AG04450 (cell line): Measurements from ENCODE around the gene RHOBTB1. TPM values are rescaled to one million over a fixed set of nuclear protein-coding genes. Genes with fewer than 3 reads are reported as not detected.
A peak's percentile ranks its signal among the peaks of the same experiment; 100 is the strongest.

Experiments
- CTCF ChIA-PET: fragments of 300-600, 350-600 bp; formaldehyde crosslinking; extraction: SDS; loops from one replicate; lab custom pipeline; 2022; ENCODE audit warnings: antibody characterized with exemption, inconsistent platforms; lab: Charles Lee
- POLR2A ChIA-PET: fragments of 350-600 bp; formaldehyde crosslinking; extraction: SDS; loops from one replicate; lab custom pipeline; 2021; ENCODE audit warnings: antibody characterized with exemption, inconsistent platforms; lab: Yijun Ruan, JAX
- DNase-seq: peaks from one replicate; pipeline ENCODE4 v3.0.0-alpha.2; 2011; ENCODE audit warnings: low read depth, low spot score
- H3K27ac ChIP-seq: one replicate; pipeline ENCODE4 v1.5.1; 2012; ENCODE audit warnings: low read depth, low read length, control low read depth
- H3K27me3 ChIP-seq: one replicate; pipeline ENCODE4 v1.6.0; 2012; ENCODE audit warnings: low read length; ENCODE audit not compliant: control insufficient read depth, insufficient read depth
- H3K4me3 ChIP-seq: 2 replicates; pipeline ENCODE4 v1.5.1; 2011; ENCODE audit warnings: mild to moderate bottlenecking, low read depth, low read length, control low read depth
- H3K9me3 ChIP-seq: 2 replicates; pipeline ENCODE4 v1.5.1; 2012; ENCODE audit warnings: low read length; ENCODE audit not compliant: control insufficient read depth, insufficient read depth
- polyA plus RNA-seq: library from polyadenylated mRNA; depleted of rRNA; stranded (reverse); fragments of >200 nt; gene quantifications from 2 replicates; pipeline ENCODE4 v1.2.3, GENCODE V29; 2011
- TF ChIP-seq, protein P1 (sequence below): IDR thresholded peaks from 2 replicates; pipeline ENCODE4 v1.5.1; 2011; ENCODE audit warnings: low read depth, low read length, control low read depth, inconsistent platforms

Gene RHOBTB1
- polyA plus RNA-seq, 1 experiment = 37.4 TPM

- H3K4me3 ChIP-seq = no peak overlapping the region
- peak; percentile 18 for DNase-seq
- TF ChIP-seq, protein P1, sequence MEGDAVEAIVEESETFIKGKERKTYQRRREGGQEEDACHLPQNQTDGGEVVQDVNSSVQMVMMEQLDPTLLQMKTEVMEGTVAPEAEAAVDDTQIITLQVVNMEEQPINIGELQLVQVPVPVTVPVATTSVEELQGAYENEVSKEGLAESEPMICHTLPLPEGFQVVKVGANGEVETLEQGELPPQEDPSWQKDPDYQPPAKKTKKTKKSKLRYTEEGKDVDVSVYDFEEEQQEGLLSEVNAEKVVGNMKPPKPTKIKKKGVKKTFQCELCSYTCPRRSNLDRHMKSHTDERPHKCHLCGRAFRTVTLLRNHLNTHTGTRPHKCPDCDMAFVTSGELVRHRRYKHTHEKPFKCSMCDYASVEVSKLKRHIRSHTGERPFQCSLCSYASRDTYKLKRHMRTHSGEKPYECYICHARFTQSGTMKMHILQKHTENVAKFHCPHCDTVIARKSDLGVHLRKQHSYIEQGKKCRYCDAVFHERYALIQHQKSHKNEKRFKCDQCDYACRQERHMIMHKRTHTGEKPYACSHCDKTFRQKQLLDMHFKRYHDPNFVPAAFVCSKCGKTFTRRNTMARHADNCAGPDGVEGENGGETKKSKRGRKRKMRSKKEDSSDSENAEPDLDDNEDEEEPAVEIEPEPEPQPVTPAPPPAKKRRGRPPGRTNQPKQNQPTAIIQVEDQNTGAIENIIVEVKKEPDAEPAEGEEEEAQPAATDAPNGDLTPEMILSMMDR = no peak
- H3K27ac ChIP-seq = no peak overlapping the region
- no peaks in the 10 kb centered on the region for H3K27me3 ChIP-seq
- ChIA-PET POLR2A (no interaction called here), CTCF (no interaction called here)
- peaks cover 7% of the 10 kb centered on the region; the same call in 1 of the 2 replicates for H3K9me3 ChIP-seq
Measured at GRCh38 chr10:60905580-60905979, 38.4 kb downstream of the RHOBTB1 start.

DNA sequence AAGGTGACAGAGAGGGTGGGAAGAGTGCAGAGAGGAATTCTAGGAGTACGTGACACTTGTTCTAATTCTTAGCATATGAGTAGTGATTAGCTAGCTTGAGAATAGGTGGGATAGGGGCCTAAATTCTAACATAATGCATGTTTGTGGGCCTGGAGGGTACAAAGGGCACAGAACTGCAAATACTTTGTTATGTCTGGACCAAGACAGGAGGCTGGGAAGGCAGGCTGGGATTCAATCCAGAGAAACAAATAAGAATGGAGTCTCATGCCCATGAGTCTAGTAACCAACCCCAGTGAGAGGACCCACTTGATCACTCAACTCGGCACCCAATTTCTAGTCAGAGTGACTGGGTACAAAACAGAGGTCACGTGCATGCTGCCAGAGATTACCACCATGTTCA, 40.9 kb downstream of the RHOBTB1 start:
- ChIA-PET POLR2A (no interaction called here), CTCF (no interaction called here)
- no peak overlapping the region for H3K4me3 ChIP-seq
- H3K27ac ChIP-seq = no peak overlapping the region
- DNase-seq = no peak
- no peaks in the 10 kb centered on the region for H3K27me3 ChIP-seq
- H3K9me3 ChIP-seq = peaks cover 7% of the 10 kb centered on the region; the same call in 1 of the 2 replicates
- TF ChIP-seq, protein P1 = no peak

DNA sequence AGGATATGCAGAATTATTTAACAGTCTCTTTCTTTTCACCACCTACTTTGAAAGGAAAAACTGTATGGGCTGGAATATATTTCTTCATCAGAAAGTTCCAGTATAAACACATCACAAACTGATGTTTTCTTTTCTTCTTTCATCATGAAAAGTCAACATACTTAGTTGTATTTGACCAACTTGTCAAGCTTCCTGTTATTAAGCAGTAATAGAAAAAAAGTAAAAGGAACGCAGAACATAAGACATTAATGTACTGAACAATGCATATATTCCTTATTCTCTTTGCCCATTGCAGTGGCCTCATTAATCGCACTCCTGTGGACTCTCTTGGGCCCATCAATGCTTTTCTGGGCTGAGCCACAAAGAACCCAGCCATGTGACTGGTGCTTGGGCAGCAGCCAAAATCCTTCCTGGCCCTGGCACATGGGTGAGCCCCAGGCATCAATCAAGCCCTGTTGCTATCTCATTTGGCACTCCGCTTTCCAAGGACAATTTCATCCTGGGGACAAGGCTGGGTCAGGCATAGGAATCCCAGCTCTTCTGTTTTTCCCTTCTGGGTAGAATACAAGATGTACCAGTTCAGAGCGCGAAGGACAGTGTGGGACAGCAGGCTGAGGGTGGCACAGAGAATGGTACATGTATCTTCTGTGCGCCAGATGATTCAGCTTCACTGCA, 42.3 kb downstream of the RHOBTB1 start:
- Histone ChIP-seq H3K27ac (no peak overlapping the region), H3K9me3 (peaks cover 4% of the 10 kb centered on the region; the same call in 1 of the 2 replicates), H3K27me3 (no peaks in the 10 kb centered on the region), H3K4me3 (no peak overlapping the region)
- DNase-seq = no peak
- CTCF ChIA-PET = interaction anchor here (0.6 kb wide), 1 partner anchor 100 kb away, joined by 5 read pairs; no protein-coding TSS in a partner anchor
- POLR2A ChIA-PET = no interaction called here
- TF ChIP-seq, protein P1 = no peak

DNA sequence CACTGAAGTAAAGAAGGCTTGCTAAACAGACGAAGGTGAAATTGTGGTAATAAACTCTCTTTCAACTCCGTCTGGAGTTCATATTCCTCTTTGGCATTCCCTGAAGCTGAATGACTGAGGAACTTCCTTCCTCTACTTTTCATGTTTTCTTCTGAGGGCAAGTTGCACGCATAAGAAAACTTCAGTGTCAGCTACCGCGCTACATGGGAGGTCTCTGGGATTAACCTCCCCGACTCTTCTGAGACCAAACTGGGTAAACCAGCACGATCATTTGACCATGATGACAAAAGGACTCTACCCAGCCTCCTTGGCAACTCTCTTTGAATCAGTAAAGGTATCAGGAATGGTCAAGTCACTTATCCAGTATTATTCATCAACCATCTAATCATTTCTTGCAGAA, 44.7 kb downstream of the RHOBTB1 start:
- Histone ChIP-seq H3K27ac (no peak overlapping the region), H3K27me3 (no peaks in the 10 kb centered on the region), H3K9me3 (no peaks in the 10 kb centered on the region), H3K4me3 (no peak overlapping the region)
- ChIA-PET CTCF (no interaction called here), POLR2A (no interaction called here)
- TF ChIP-seq, protein P1 = no peak
- no peak for DNase-seq

DNA sequence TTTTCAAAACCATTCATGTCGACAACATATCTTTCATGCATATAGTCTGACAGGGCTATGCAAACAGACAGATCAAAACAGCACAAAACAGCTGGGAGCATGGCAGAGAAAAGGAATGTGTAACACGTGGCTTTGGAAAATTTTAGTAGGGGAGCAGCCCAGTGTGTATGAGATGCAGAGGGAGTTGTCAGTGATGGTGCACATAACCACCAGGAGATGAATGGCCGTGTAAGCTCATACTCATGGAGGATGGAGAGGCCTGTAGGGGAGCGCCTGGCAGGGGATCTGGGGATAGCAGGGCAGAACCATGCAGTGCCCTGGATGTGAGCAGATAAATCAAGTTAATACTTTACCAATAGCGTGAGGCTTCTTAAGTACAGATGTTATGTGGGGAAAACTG, 45.7 kb downstream of the RHOBTB1 start:
- Histone ChIP-seq H3K9me3 (no peaks in the 10 kb centered on the region), H3K4me3 (no peak overlapping the region), H3K27me3 (no peaks in the 10 kb centered on the region), H3K27ac (no peak overlapping the region)
- no peak for DNase-seq
- TF ChIP-seq, protein P1 = no peak
- POLR2A ChIA-PET = interaction anchor here (0.6 to 1.1 kb wide), 2 partner anchors 45 to 745 kb away, joined by 3 to 6 read pairs; no protein-coding TSS in a partner anchor
- CTCF ChIA-PET = interaction anchor here (0.6 to 1.0 kb wide), 2 partner anchors 81 to 1350 kb away, joined by 3 read pairs; no protein-coding TSS in a partner anchor
